ENCODE results near the gene CTF1.
A peak's percentile ranks its signal among the peaks of the same experiment; 100 is the strongest.

DNA sequence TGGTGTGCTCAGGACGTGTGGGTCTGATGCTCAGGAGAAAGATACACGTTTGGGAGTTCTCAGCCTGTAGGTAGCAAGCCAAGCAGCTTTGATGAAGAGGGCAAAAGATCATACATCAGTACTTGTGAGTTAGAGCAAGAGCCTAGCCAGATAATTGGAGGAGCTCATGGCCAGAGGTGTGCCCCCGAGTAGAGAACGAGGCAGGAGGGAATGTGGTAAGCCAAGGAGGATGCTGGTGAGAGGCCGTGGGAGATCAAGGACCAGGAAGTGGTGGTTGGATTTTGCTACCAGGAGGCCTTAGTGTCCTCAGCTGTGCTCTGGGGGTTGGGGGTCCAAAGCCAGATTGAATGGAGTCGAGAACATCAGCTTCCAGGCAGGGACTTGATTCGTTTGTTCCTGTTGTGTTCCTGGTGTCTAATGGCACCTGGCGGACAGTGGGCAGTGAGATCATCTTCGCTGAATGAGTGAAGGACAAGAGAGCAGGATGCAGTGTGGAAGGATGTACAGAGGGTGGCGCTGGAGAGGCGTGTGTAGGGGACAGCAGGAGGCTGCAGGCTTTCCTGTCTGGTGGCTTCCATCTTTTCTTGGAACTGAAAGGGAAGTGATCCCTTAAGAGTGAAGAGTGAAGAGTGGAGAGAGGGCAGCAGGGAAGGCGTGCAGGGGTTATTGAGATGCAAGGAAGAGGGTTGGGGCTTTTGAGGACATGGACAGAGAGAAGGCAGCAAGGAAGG lies 38.6 kb downstream of the CTF1 start:
- TF ChIP-seq CTCF (IDR thresholded peaks at IDR 0.05 in 2 of 3, conservative IDR thresholded peaks at IDR 0.05 in 1 of 3; ENCODE audit: control insufficient read depth in 2 of 3, extremely low read depth in 1 of 3, insufficient read depth in 1 of 3, low read depth in 3 of 3, low read length in 3 of 3): peak; percentile 48 to 58 (median 58); a peak in 5 of 6 replicates
- no peak for TF ChIP-seq SP1 (IDR thresholded peaks at IDR 0.05; ENCODE audit: low read depth, low read length)
- TF ChIP-seq MTA3 (IDR thresholded peaks at IDR 0.05; ENCODE audit: borderline replicate concordance, low read length): no peak
- 0 out of 2 replicates have a peak, but pooled peaks have one; percentile 12 for TF ChIP-seq POLR2A (IDR thresholded peaks at IDR 0.05; ENCODE audit: low read depth, low read length)
- no peak for TF ChIP-seq NRF1 (conservative IDR thresholded peaks at IDR 0.05; ENCODE audit: low read depth, low read length)
- no peak for TF ChIP-seq NFYB (IDR thresholded peaks at IDR 0.05; ENCODE audit: insufficient read depth, low read depth, low read length)
- no peak for TF ChIP-seq ETV6 (conservative IDR thresholded peaks at IDR 0.05 in 1 of 2, IDR thresholded peaks at IDR 0.05 in 1 of 2; ENCODE audit: borderline replicate concordance in 1 of 2, low read depth in 1 of 2)
- no peak for TF ChIP-seq NFIC (IDR thresholded peaks at IDR 0.05; ENCODE audit: low read depth, low read length)
- TF ChIP-seq CHD1 (IDR thresholded peaks at IDR 0.05; ENCODE audit: low read depth, low read length): no peak
- no peak for TF ChIP-seq PAX8 (IDR thresholded peaks at IDR 0.05)

Data from GM12878 (cell line).